Natural killer cell (primary cell): ENCODE data around the gene ABAT. TPM values are rescaled to one million over a fixed set of nuclear protein-coding genes. Genes with fewer than 3 reads are reported as not detected.
A peak's percentile ranks its signal among the peaks of the same experiment; 100 is the strongest.

Source experiments
- ATAC-seq, 3 donors: fragments of 150-1000 bp in 2 of 3; fragments of 200-7000 bp in 1 of 3; cut with Tn5 transposase; 1 replicate in 1 of 3; 2 replicates in 2 of 3; pipeline ENCODE4 v1.10.0; 2021; ENCODE audit warnings: mild to moderate bottlenecking in 2 of 3, moderate library complexity in 2 of 3
- DNase-seq, 2 donors: peaks; one replicate each; pipeline versions ENCODE4 v3.0.0 to v3.0.0-alpha.2; 2013 to 2021; ENCODE audit warnings: mixed read lengths in 1 of 2
- H3K27ac ChIP-seq: one replicate; pipeline ENCODE4 v1.5.1; 2013; ENCODE audit warnings: mild to moderate bottlenecking, low read length
- H3K27me3 ChIP-seq: one replicate; pipeline ENCODE4 v1.6.1; 2013; ENCODE audit warnings: low read length; ENCODE audit not compliant: control insufficient read depth, insufficient read depth
- H3K36me3 ChIP-seq: one replicate; pipeline ENCODE4 v1.6.1; 2013; ENCODE audit warnings: low read length; ENCODE audit not compliant: control insufficient read depth, insufficient read depth
- H3K4me1 ChIP-seq: one replicate; pipeline ENCODE4 v1.6.1; 2013; ENCODE audit warnings: low read length; ENCODE audit not compliant: control insufficient read depth, insufficient read depth
- H3K4me3 ChIP-seq: one replicate; pipeline ENCODE4 v1.5.1; 2013; ENCODE audit warnings: low read length
- H3K9me3 ChIP-seq: one replicate; pipeline ENCODE4 v1.6.1; 2013; ENCODE audit warnings: low read length; ENCODE audit not compliant: control insufficient read depth, insufficient read depth
- H3K27ac Mint-ChIP-seq, 2 donors: one replicate each; pipeline ENCODE4 v1.8.0; 2022; ENCODE audit warnings: mild to moderate bottlenecking in 2 of 2, mixed read lengths in 2 of 2, moderate library complexity in 1 of 2
- H3K27me3 Mint-ChIP-seq, 2 donors: one replicate each; pipeline ENCODE4 v1.8.0; 2022; ENCODE audit warnings: low read depth in 2 of 2, mixed read lengths in 2 of 2
- H3K36me3 Mint-ChIP-seq: one replicate; pipeline ENCODE4 v1.8.0; 2022; ENCODE audit warnings: mixed read lengths
- H3K4me1 Mint-ChIP-seq, 2 donors: one replicate each; pipeline ENCODE4 v1.8.0; 2022; ENCODE audit warnings: mixed read lengths in 2 of 2
- H3K4me3 Mint-ChIP-seq: one replicate; pipeline ENCODE4 v1.8.0; 2022; ENCODE audit warnings: mild to moderate bottlenecking, moderate library complexity, mixed read lengths
- H3K9me3 Mint-ChIP-seq, 2 donors: one replicate each; pipeline ENCODE4 v1.8.0; 2022; ENCODE audit warnings: mixed read lengths in 2 of 2
- CTCF ChIP-seq: fragments of 200-600 bp; IDR thresholded peaks from one replicate; pipeline ENCODE4 v1.8.0; 2022; ENCODE audit warnings: antibody characterized with exemption
- WGBS: methylation state at CpG from one replicate; pipeline ENCODE4 v1.1.7; 2013; ENCODE audit warnings: missing lambda C conversion rate; ENCODE audit not compliant: insufficient coverage; 5-methylcytosine and 5-hydroxymethylcytosine counted together
- intact Hi-C: fragments of 100-400 bp; cut with micrococcal nuclease; formaldehyde crosslinking; loops from one replicate; pipeline ENCODE4 v1.14.2; 2022
- total RNA-seq, 4 donors: library from RNA; stranded (reverse); fragments of 120-200 nt in 1 of 4; gene quantifications; one replicate each; pipeline versions ENCODE4 v1.2.3 to v1.2.4, GENCODE V29; 2013 to 2022

The ABAT gene
- total RNA-seq, 3 donors from 2014 or later (not counting 1 experiment from before 2014, with no cell fraction given), result 11.0 to 13.4 (median 11.3) TPM

GRCh38 chr16:8816967-8817655, 142.7 kb downstream of the ABAT start:
- 52% methylated on average over 6 of the region's 6 CpGs for WGBS
- no peaks in the 10 kb centered on the region for H3K4me1 ChIP-seq
- H3K36me3 Mint-ChIP-seq, result peaks cover 9% of the 10 kb centered on the region
- peak in 1 of 2 donors; percentile 43 for DNase-seq
- no peaks in the 10 kb centered on the region for H3K27me3 Mint-ChIP-seq
- H3K9me3 Mint-ChIP-seq, result no peaks in the 10 kb centered on the region
- no peaks in the 10 kb centered on the region for H3K9me3 ChIP-seq
- no peak overlapping the region for H3K4me3 ChIP-seq
- H3K4me1 Mint-ChIP-seq, result peaks cover 7 to 13% of the 10 kb centered on the region in 2 donors
- H3K27ac ChIP-seq, result no peak overlapping the region
- peaks cover 42% of the 10 kb centered on the region for H3K36me3 ChIP-seq
- intact Hi-C loops, result no loop called here
- no peak for TF ChIP-seq CTCF
- no peaks in the 10 kb centered on the region for H3K27me3 ChIP-seq
- peak overlapping the region; percentile 6 for H3K4me3 Mint-ChIP-seq
- no peak for ATAC-seq
- peak overlapping the region; percentile 53 to 64 for H3K27ac Mint-ChIP-seq

- Mint-ChIP-seq H3K36me3 (peaks cover 9% of the 10 kb centered on the region), H3K27ac (no peak overlapping the region), H3K27me3 (no peaks in the 10 kb centered on the region), H3K4me1 (peaks cover 14 to 22% of the 10 kb centered on the region in 2 donors), H3K4me3 (no peak overlapping the region), H3K9me3 (no peaks in the 10 kb centered on the region)
- no peak overlapping the region for H3K4me3 ChIP-seq
- no peaks in the 10 kb centered on the region for H3K27me3 ChIP-seq
- ATAC-seq, result no peak
- no peaks in the 10 kb centered on the region for H3K4me1 ChIP-seq
- intact Hi-C loops, result no loop called here
- no peak for DNase-seq
- H3K9me3 ChIP-seq, result no peaks in the 10 kb centered on the region
- TF ChIP-seq CTCF, result no peak
- peaks cover 26% of the 10 kb centered on the region for H3K36me3 ChIP-seq
- no peak overlapping the region for H3K27ac ChIP-seq
- 77% methylated on average over 10 of the region's 10 CpGs for WGBS
Measured at GRCh38 chr16:8818504-8819270, 144.3 kb downstream of the ABAT start.

GRCh38 chr16:8819411-8820034, 145.1 kb downstream of the ABAT start:
- Mint-ChIP-seq H3K9me3 (no peaks in the 10 kb centered on the region), H3K27ac (no peak overlapping the region), H3K4me1 (peaks cover 14 to 22% of the 10 kb centered on the region in 2 donors), H3K4me3 (no peak overlapping the region), H3K36me3 (peaks cover 7% of the 10 kb centered on the region), H3K27me3 (no peaks in the 10 kb centered on the region)
- DNase-seq, result no peak
- no peak for TF ChIP-seq CTCF
- intact Hi-C loops, result no loop called here
- Histone ChIP-seq H3K4me3 (no peak overlapping the region), H3K27me3 (no peaks in the 10 kb centered on the region), H3K9me3 (no peaks in the 10 kb centered on the region), H3K27ac (no peak overlapping the region), H3K4me1 (no peaks in the 10 kb centered on the region), H3K36me3 (peaks cover 18% of the 10 kb centered on the region)
- WGBS, result 100% methylated on average over 1 of the region's 6 CpGs
- ATAC-seq, result no peak
